ENCODE data around the gene ARHGEF3.

DNA sequence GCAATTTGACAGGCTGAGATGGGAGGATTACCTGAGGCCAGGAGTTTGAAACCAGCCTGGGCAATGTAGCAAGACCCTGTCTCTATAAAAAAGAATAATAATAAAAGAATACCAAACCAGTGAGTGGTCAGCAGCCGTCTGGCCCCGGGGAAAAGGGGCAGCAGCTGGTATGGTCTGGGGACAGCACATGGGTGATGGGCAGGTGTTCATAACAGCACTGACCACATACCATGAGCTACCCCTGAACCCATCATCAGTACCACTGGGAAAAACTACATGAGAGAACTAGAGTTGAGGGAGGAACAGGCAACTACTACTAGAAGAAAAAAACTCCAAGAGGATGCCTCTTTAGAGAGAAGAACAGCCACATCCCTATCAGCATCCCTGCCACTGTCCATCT, 40.7 kb downstream of the ARHGEF3 start:
- TF ChIP-seq CTCF (IDR thresholded peaks at IDR 0.05; ENCODE audit: poor library complexity), result no peak
- no peak for TF ChIP-seq EZH2phosphoT487 (IDR thresholded peaks at IDR 0.05; ENCODE audit: low read depth, severe bottlenecking, unreplicated experiment)
